ENCODE results near the gene GDF10.

DNA sequence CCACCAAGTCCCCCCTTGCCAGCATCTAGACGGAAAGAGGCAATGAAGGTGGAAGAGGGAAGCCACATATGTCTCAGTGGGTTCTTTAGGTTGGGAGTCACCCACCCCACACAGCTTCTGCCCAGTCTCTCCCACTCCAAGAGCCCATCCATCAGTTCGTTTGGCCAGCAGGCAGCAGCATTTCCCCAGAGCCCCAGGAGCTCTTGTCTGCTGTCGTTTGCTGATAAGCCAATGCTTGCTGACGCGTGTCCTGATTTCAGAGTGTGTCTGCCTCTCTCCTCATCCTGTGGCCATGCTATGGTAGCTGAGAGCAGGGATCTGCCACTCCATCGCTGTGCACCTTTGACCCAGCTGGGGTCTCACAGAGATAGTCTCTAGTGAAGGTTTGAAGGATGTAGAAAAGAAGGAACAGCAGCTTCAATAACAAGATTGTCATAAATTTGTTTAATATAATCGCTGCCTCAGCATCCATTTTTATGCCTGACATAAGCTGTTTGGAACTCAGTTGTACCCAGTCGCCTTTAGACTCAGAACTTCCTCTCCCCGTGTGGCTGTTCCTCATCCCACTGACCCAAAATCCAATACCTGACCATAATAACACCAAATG lies 39.4 kb upstream of the GDF10 start:
- TF ChIP-seq POLR2A (IDR thresholded peaks at IDR 0.05) = no peak
- TF ChIP-seq EP300 (IDR thresholded peaks at IDR 0.05) = no peak
- TF ChIP-seq, protein P1, sequence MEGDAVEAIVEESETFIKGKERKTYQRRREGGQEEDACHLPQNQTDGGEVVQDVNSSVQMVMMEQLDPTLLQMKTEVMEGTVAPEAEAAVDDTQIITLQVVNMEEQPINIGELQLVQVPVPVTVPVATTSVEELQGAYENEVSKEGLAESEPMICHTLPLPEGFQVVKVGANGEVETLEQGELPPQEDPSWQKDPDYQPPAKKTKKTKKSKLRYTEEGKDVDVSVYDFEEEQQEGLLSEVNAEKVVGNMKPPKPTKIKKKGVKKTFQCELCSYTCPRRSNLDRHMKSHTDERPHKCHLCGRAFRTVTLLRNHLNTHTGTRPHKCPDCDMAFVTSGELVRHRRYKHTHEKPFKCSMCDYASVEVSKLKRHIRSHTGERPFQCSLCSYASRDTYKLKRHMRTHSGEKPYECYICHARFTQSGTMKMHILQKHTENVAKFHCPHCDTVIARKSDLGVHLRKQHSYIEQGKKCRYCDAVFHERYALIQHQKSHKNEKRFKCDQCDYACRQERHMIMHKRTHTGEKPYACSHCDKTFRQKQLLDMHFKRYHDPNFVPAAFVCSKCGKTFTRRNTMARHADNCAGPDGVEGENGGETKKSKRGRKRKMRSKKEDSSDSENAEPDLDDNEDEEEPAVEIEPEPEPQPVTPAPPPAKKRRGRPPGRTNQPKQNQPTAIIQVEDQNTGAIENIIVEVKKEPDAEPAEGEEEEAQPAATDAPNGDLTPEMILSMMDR (IDR thresholded peaks at IDR 0.05) = no peak
- TF ChIP-seq POLR2AphosphoS5 (IDR thresholded peaks at IDR 0.05) = no peak
